ENCODE data around the gene SNX8.

GRCh38 chr7:2278026-2278425 lies 36.2 kb downstream of the SNX8 start:
- no peak for TF ChIP-seq YY1 (IDR thresholded peaks at IDR 0.05; ENCODE audit: insufficient read depth, insufficient read length)
- no peak for TF ChIP-seq SUZ12 (IDR thresholded peaks at IDR 0.05; ENCODE audit: extremely low read depth, insufficient read depth, insufficient read length)
- TF ChIP-seq ZNF274 (IDR thresholded peaks at IDR 0.05; ENCODE audit: low read depth, low read length) = no peak

Measured in NT2/D1 (cell line).